ENCODE data around the gene ZBTB12.

DNA sequence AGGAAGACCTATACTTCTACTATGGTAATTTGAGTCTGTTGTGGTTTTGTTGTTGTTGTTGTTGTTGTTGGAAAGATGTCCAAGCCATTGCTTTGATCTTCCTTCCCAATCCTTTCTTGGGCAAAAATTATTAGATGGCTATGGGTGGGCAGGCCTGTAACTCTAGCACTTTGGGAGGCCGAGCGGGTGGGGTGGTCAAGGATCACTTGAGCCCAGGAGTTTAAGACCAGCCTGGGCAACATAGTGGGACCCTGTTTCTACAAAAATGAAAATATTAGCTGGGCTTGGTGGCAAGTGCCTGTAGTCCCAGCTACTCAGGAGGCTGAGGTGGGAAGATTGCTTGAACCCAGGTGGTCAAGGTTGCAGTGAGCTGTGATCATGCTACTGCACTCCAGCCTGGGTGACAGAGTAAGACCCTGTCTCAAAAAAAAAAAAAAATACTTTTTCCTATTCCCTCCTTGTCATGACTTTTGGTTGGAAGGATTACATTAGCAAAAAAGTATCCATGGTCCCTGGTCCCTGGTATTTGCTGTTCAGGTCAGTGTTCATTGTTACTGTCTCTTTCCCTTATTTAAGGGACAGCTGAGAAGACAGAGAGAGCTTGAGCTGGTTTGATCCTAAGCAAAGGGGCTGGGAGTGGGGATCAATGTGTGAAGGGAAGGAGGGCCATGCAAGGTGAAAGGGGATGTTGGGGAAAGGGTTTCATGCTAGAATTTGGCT, 51.0 kb downstream of the ZBTB12 start:
- TF ChIP-seq CTCF (optimal IDR thresholded peaks at IDR 0.05 in 1 of 3, IDR thresholded peaks at IDR 0.05 in 1 of 3, conservative IDR thresholded peaks at IDR 0.05 in 1 of 3; ENCODE audit: extremely low read depth in 1 of 3, insufficient read depth in 2 of 3, low read length in 3 of 3) (no peak), EZH2 (IDR thresholded peaks at IDR 0.05; ENCODE audit: low read length) (no peak)

Data from keratinocyte (primary cell).